Neural progenitor cell (in vitro differentiated cells): ENCODE data around the gene KIAA0825. TPM values are rescaled to one million over a fixed set of nuclear protein-coding genes. Genes with fewer than 3 reads are reported as not detected.

ENCODE experiments used
- DNase-seq: peaks from one replicate; pipeline ENCODE4 v3.0.0-alpha.2; 2016; ENCODE audit warnings: low spot score
- H2AFZ ChIP-seq: fragments of 200-600 bp; sonication (generic); replicated peaks from 2 replicates; pipeline ENCODE4 v1.6.1; 2016; ENCODE audit warnings: antibody characterized with exemption
- H3F3A ChIP-seq: fragments of 200-600 bp; sonication (generic); 2 replicates; pipeline ENCODE4 v1.6.1; 2016; ENCODE audit warnings: antibody characterized with exemption, low read depth
- H3K27ac ChIP-seq: fragments of 200-600 bp; sonication (generic); 2 replicates; pipeline ENCODE4 v1.5.1; 2016; ENCODE audit warnings: mild to moderate bottlenecking
- H3K27me3 ChIP-seq: fragments of 200-600 bp; sonication (generic); 2 replicates; pipeline ENCODE4 v1.6.1; 2016; ENCODE audit warnings: mild to moderate bottlenecking, moderate library complexity
- H3K36me3 ChIP-seq: fragments of 200-600 bp; sonication (generic); 2 replicates; pipeline ENCODE4 v1.5.1; 2016
- H3K4me1 ChIP-seq: fragments of 200-600 bp; sonication (generic); 2 replicates; pipeline ENCODE4 v1.6.1; 2016; ENCODE audit warnings: mixed run types
- H3K4me2 ChIP-seq: fragments of 200-600 bp; sonication (generic); 2 replicates; pipeline ENCODE4 v1.6.1; 2016
- H3K4me3 ChIP-seq: fragments of 200-600 bp; sonication (generic); 2 replicates; pipeline ENCODE4 v1.5.1; 2016
- H3K79me2 ChIP-seq: fragments of 200-600 bp; sonication (generic); 2 replicates; pipeline ENCODE4 v1.6.1; 2016; ENCODE audit warnings: low read depth
- H3K9ac ChIP-seq: fragments of 200-600 bp; sonication (generic); 2 replicates; pipeline ENCODE4 v1.6.1; 2016
- H3K9me3 ChIP-seq: fragments of 200-600 bp; sonication (generic); 2 replicates; pipeline ENCODE4 v1.5.1; 2016; ENCODE audit warnings: low read depth
- H4K20me1 ChIP-seq: fragments of 200-600 bp; sonication (generic); 2 replicates; pipeline ENCODE4 v1.6.1; 2016; ENCODE audit warnings: low read depth
- H3K27ac Mint-ChIP-seq: 3 replicates; pipeline ENCODE4 v1.8.0; 2021; ENCODE audit warnings: mixed read lengths
- H3K27me3 Mint-ChIP-seq: 2 replicates; pipeline ENCODE4 v1.8.0; 2022; ENCODE audit warnings: low read depth, mild to moderate bottlenecking, inconsistent platforms, moderate library complexity, mixed read lengths; ENCODE audit not compliant: insufficient read depth
- H3K36me3 Mint-ChIP-seq: 3 replicates; pipeline ENCODE4 v1.8.0; 2021; ENCODE audit warnings: mixed read lengths
- H3K4me1 Mint-ChIP-seq: 3 replicates; pipeline ENCODE4 v1.8.0; 2021; ENCODE audit warnings: mixed read lengths
- H3K4me3 Mint-ChIP-seq: 3 replicates; pipeline ENCODE4 v1.8.0; 2021; ENCODE audit warnings: mild to moderate bottlenecking, moderate library complexity, mixed read lengths
- H3K9me3 Mint-ChIP-seq: 3 replicates; pipeline ENCODE4 v1.8.0; 2020; ENCODE audit warnings: mixed read lengths
- EZH2 ChIP-seq: fragments of 200-600 bp; sonication (generic); IDR thresholded peaks from 2 replicates; pipeline ENCODE4 v1.6.1; 2017; ENCODE audit warnings: antibody characterized with exemption, mild to moderate bottlenecking, moderate library complexity
- EZH2phosphoT487 ChIP-seq: fragments of 200-600 bp; sonication (generic); IDR thresholded peaks from 2 replicates; pipeline ENCODE4 v1.6.1; 2017; ENCODE audit warnings: antibody characterized with exemption
- total RNA-seq: library from RNA; depleted of rRNA; stranded (reverse); fragments of >200 nt; gene quantifications from 2 replicates; pipeline ENCODE4 v1.2.3, GENCODE V29; 2015; ENCODE audit warnings: low replicate concordance
- TF ChIP-seq, protein P1 (sequence below): fragments of 200-600 bp; sonication (generic); IDR thresholded peaks from 2 replicates; pipeline ENCODE4 v1.5.1; 2017; ENCODE audit warnings: antibody characterized with exemption, mild to moderate bottlenecking

Gene KIAA0825
- total RNA-seq, 1 donor from 2014 or later = 3.7 TPM

GRCh38 chr5:94445726-94446125 is 172.7 kb downstream of the KIAA0825 start:
- H3K4me3 Mint-ChIP-seq = no peak overlapping the region
- no peak for DNase-seq
- no peaks in the 10 kb centered on the region for H3K9me3 Mint-ChIP-seq
- no peak overlapping the region for H3K9ac ChIP-seq
- no peaks in the 10 kb centered on the region for H3K27me3 ChIP-seq
- no peak overlapping the region for H3K4me3 ChIP-seq
- H3K4me2 ChIP-seq = no peak overlapping the region
- no peaks in the 10 kb centered on the region for H3K36me3 ChIP-seq
- H3K4me1 ChIP-seq = no peaks in the 10 kb centered on the region
- no peaks in the 10 kb centered on the region for H3K27me3 Mint-ChIP-seq
- H3K79me2 ChIP-seq = no peaks in the 10 kb centered on the region
- no peak for TF ChIP-seq EZH2
- TF ChIP-seq, protein P1, sequence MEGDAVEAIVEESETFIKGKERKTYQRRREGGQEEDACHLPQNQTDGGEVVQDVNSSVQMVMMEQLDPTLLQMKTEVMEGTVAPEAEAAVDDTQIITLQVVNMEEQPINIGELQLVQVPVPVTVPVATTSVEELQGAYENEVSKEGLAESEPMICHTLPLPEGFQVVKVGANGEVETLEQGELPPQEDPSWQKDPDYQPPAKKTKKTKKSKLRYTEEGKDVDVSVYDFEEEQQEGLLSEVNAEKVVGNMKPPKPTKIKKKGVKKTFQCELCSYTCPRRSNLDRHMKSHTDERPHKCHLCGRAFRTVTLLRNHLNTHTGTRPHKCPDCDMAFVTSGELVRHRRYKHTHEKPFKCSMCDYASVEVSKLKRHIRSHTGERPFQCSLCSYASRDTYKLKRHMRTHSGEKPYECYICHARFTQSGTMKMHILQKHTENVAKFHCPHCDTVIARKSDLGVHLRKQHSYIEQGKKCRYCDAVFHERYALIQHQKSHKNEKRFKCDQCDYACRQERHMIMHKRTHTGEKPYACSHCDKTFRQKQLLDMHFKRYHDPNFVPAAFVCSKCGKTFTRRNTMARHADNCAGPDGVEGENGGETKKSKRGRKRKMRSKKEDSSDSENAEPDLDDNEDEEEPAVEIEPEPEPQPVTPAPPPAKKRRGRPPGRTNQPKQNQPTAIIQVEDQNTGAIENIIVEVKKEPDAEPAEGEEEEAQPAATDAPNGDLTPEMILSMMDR = no peak
- TF ChIP-seq EZH2phosphoT487 = no peak
- no peaks in the 10 kb centered on the region for H3F3A ChIP-seq
- no peak overlapping the region for H2AFZ ChIP-seq
- no peak overlapping the region for H3K27ac Mint-ChIP-seq
- no peak overlapping the region for H3K27ac ChIP-seq
- no peaks in the 10 kb centered on the region for H3K4me1 Mint-ChIP-seq
- no peaks in the 10 kb centered on the region for H3K9me3 ChIP-seq
- no peaks in the 10 kb centered on the region for H3K36me3 Mint-ChIP-seq
- no peaks in the 10 kb centered on the region for H4K20me1 ChIP-seq

GRCh38 chr5:94442991-94443390 is 175.4 kb downstream of the KIAA0825 start:
- no peak overlapping the region for H3K4me3 Mint-ChIP-seq
- H3K9ac ChIP-seq = no peak overlapping the region
- H3K4me2 ChIP-seq = no peak overlapping the region
- H3K27ac ChIP-seq = no peak overlapping the region
- no peaks in the 10 kb centered on the region for H3K9me3 Mint-ChIP-seq
- no peaks in the 10 kb centered on the region for H3K27me3 Mint-ChIP-seq
- no peak overlapping the region for H3K4me3 ChIP-seq
- TF ChIP-seq, protein P1 = no peak
- no peaks in the 10 kb centered on the region for H4K20me1 ChIP-seq
- DNase-seq = no peak
- no peaks in the 10 kb centered on the region for H3K4me1 ChIP-seq
- H3K27me3 ChIP-seq = no peaks in the 10 kb centered on the region
- no peaks in the 10 kb centered on the region for H3K36me3 Mint-ChIP-seq
- no peaks in the 10 kb centered on the region for H3K9me3 ChIP-seq
- no peak overlapping the region for H2AFZ ChIP-seq
- H3K79me2 ChIP-seq = no peaks in the 10 kb centered on the region
- no peaks in the 10 kb centered on the region for H3K36me3 ChIP-seq
- no peaks in the 10 kb centered on the region for H3F3A ChIP-seq
- no peaks in the 10 kb centered on the region for H3K4me1 Mint-ChIP-seq
- H3K27ac Mint-ChIP-seq = no peak overlapping the region

- Histone ChIP-seq H3K79me2 (no peaks in the 10 kb centered on the region), H3K4me1 (no peaks in the 10 kb centered on the region), H3K4me3 (no peak overlapping the region), H3F3A (no peaks in the 10 kb centered on the region), H3K36me3 (no peaks in the 10 kb centered on the region), H2AFZ (no peak overlapping the region), H4K20me1 (no peaks in the 10 kb centered on the region), H3K27ac (no peak overlapping the region), H3K9ac (no peak overlapping the region), H3K4me2 (no peak overlapping the region), H3K9me3 (no peaks in the 10 kb centered on the region), H3K27me3 (no peaks in the 10 kb centered on the region)
- no peaks in the 10 kb centered on the region for H3K4me1 Mint-ChIP-seq
- DNase-seq = no peak
- H3K27me3 Mint-ChIP-seq = no peaks in the 10 kb centered on the region
- H3K27ac Mint-ChIP-seq = no peak overlapping the region
- no peaks in the 10 kb centered on the region for H3K9me3 Mint-ChIP-seq
- TF ChIP-seq EZH2 = no peak
- no peak for TF ChIP-seq EZH2phosphoT487
- TF ChIP-seq, protein P1 = no peak
- H3K36me3 Mint-ChIP-seq = no peaks in the 10 kb centered on the region
- no peak overlapping the region for H3K4me3 Mint-ChIP-seq
These were observed 176.3 kb downstream of the KIAA0825 start for GRCh38 chr5:94442076-94442475.

DNA sequence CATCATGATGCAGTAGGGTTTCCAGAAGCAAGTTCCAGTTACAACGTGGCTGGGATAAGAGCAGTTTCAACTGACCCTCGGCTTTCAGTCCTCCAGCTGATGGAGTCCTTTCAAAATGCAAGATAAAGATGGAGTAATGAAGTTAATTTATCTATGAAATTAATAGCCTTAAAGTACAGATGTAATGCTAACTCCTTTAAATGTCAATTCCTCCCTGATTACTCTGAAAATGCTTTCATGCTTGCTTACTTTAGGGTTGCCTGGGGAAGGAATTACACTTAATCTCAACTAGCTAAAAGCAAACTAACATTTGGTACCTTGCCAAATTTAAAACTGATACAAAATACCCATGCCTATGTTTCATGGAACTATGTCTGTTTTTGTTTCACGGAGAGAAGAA is 178.4 kb downstream of the KIAA0825 start:
- Histone ChIP-seq H3K4me3 (no peak overlapping the region), H3K36me3 (no peaks in the 10 kb centered on the region), H3K27me3 (no peaks in the 10 kb centered on the region), H3K9ac (no peak overlapping the region), H3K4me2 (no peak overlapping the region), H4K20me1 (no peaks in the 10 kb centered on the region), H2AFZ (no peak overlapping the region), H3K79me2 (no peaks in the 10 kb centered on the region), H3K4me1 (no peaks in the 10 kb centered on the region), H3K9me3 (no peaks in the 10 kb centered on the region), H3F3A (no peaks in the 10 kb centered on the region), H3K27ac (no peak overlapping the region)
- H3K9me3 Mint-ChIP-seq = no peaks in the 10 kb centered on the region
- no peaks in the 10 kb centered on the region for H3K27me3 Mint-ChIP-seq
- no peak overlapping the region for H3K27ac Mint-ChIP-seq
- H3K4me3 Mint-ChIP-seq = no peak overlapping the region
- DNase-seq = no peak
- no peak for TF ChIP-seq EZH2phosphoT487
- TF ChIP-seq, protein P1 = no peak
- no peak for TF ChIP-seq EZH2
- H3K36me3 Mint-ChIP-seq = no peaks in the 10 kb centered on the region
- no peaks in the 10 kb centered on the region for H3K4me1 Mint-ChIP-seq
